Measurements from ENCODE around the gene PLD4. TPM values are rescaled to one million over a fixed set of nuclear protein-coding genes. Genes with fewer than 3 reads are reported as not detected.
"Not testable (repeated sequence)": the region's sequence is repeated elsewhere in the genome, so short reads cannot be mapped to it uniquely, and the experiment has no call there.

Gene PLD4
- total and polyA plus RNA-seq, 4 experiments from 2014 or later, result 0.68 TPM; not detected in 3

DNA sequence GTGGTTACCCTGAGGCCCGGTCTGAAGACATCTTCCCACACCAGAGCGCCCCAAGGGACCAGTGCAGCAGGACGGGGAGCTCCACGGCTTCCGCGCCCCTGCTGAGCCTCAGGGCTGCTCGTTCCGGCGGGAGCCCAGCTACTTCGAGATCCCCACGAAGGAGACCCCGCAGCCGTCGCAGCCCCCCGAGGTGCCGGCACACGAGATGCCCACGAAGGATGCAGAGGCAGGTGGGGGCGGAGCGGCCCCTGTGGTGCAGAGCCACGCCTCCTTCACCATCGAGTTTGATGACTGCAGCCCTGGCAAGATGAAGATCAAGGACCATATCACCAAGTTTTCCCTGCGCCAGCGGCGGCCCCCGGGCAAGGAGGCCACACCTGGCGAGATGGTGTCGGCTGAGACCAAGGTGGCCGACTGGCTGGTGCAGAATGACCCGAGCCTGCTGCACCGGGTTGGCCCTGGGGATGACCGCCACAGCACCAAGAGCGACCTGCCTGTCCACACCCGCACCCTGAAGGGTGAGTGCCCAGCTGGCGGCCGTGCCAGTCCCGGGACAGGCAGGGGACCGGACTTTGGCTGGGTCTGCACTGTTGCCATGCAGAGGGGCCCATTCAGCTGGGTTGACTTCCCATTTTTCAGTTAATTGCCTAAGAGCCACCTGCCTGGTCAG is 41.6 kb upstream of the PLD4 start:
- H3K4me1 Mint-ChIP-seq, result no peaks in the 10 kb centered on the region
- peak in 1 of 5 donors; percentile 12 for DNase-seq
- Histone ChIP-seq H3K27ac (ENCODE audit: low read depth, low read length) (no peak overlapping the region), H3K9me3 (ENCODE audit: control insufficient read depth in 1 of 2, low read length in 2 of 2) (no peaks in the 10 kb centered on the region), H3K4me3 (ENCODE audit: low read length in 2 of 2) (no peak overlapping the region), H3K4me1 (ENCODE audit: insufficient read depth, low read length) (no peaks in the 10 kb centered on the region), H3K27me3 (ENCODE audit: insufficient read depth, low read length) (no peaks in the 10 kb centered on the region), H3K36me3 (ENCODE audit: insufficient read depth, low read length) (no peaks in the 10 kb centered on the region)
- no peak overlapping the region for H3K4me3 Mint-ChIP-seq
- POLR2A ChIA-PET (ENCODE audit: partially characterized antibody), result no interaction called here
- H3K27me3 Mint-ChIP-seq, result no peaks in the 10 kb centered on the region
- no peaks in the 10 kb centered on the region for H3K36me3 Mint-ChIP-seq
- intact Hi-C loops (cut with micrococcal nuclease), result no loop called here
- no peak overlapping the region for H3K27ac Mint-ChIP-seq
- CTCF ChIA-PET (ENCODE audit: partially characterized antibody), result no interaction called here
- no peaks in the 10 kb centered on the region for H3K9me3 Mint-ChIP-seq

DNA sequence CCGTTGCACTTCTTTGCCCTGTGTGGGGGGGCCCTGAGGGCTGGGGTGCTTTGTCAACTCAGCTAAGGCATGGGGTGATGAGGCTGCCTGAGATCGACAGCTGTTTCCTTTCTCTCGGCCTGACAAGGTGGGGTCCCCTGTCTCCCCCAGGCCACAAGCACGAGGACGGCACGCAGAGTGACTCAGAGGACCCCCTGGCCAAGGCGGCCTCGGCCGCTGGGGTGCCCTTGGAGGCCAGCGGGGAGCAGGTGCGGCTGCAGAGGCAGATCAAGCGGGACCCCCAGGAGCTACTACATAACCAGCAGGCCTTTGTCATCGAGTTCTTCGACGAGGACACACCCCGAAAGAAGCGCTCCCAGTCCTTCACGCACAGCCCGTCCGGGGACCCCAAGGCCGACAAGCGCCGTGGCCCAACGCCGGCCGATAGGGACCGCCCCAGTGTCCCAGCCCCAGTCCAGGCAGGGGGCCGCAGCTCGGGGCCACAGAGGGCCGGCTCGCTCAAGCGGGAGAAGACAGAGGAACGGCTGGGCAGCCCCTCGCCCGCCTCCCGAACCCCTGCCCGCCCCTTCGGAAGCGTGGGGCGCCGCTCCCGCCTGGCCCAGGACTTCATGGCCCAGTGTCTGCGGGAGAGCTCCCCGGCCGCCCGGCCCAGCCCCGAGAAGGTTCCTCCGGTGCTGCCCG is 40.9 kb upstream of the PLD4 start:
- Mint-ChIP-seq H3K27ac (no peak overlapping the region), H3K4me3 (no peak overlapping the region), H3K36me3 (no peaks in the 10 kb centered on the region), H3K27me3 (no peaks in the 10 kb centered on the region), H3K4me1 (no peaks in the 10 kb centered on the region), H3K9me3 (no peaks in the 10 kb centered on the region)
- Histone ChIP-seq H3K27ac (ENCODE audit: low read depth, low read length) (no peak overlapping the region), H3K27me3 (ENCODE audit: insufficient read depth, low read length) (no peaks in the 10 kb centered on the region), H3K36me3 (ENCODE audit: insufficient read depth, low read length) (no peaks in the 10 kb centered on the region), H3K9me3 (ENCODE audit: control insufficient read depth in 1 of 2, low read length in 2 of 2) (no peaks in the 10 kb centered on the region), H3K4me1 (ENCODE audit: insufficient read depth, low read length) (no peaks in the 10 kb centered on the region), H3K4me3 (ENCODE audit: low read length in 2 of 2) (no peak overlapping the region)
- intact Hi-C loops (cut with micrococcal nuclease), result no loop called here
- peak in 1 of 5 donors; percentile 8 for DNase-seq
- POLR2A ChIA-PET (ENCODE audit: partially characterized antibody), result no interaction called here
- CTCF ChIA-PET (ENCODE audit: partially characterized antibody), result no interaction called here

- H3K27ac Mint-ChIP-seq; H3K4me1 ChIP-seq (ENCODE audit: insufficient read depth, low read length); H3K27me3 Mint-ChIP-seq; H3K4me1 Mint-ChIP-seq; H3K9me3 ChIP-seq (ENCODE audit: control insufficient read depth in 1 of 2, low read length in 2 of 2); H3K4me3 Mint-ChIP-seq; CTCF ChIA-PET (ENCODE audit: partially characterized antibody); H3K36me3 Mint-ChIP-seq; intact Hi-C loops (cut with micrococcal nuclease); H3K9me3 Mint-ChIP-seq; H3K4me3 ChIP-seq (ENCODE audit: low read length in 2 of 2); H3K36me3 ChIP-seq (ENCODE audit: insufficient read depth, low read length); H3K27ac ChIP-seq (ENCODE audit: low read depth, low read length); POLR2A ChIA-PET (ENCODE audit: partially characterized antibody); H3K27me3 ChIP-seq (ENCODE audit: insufficient read depth, low read length): not testable (repeated sequence)
- peak in 1 of 5 donors; percentile 8 for DNase-seq
Observed at GRCh38 chr14:104884381-104884780, 40.3 kb upstream of the PLD4 start.

DNA sequence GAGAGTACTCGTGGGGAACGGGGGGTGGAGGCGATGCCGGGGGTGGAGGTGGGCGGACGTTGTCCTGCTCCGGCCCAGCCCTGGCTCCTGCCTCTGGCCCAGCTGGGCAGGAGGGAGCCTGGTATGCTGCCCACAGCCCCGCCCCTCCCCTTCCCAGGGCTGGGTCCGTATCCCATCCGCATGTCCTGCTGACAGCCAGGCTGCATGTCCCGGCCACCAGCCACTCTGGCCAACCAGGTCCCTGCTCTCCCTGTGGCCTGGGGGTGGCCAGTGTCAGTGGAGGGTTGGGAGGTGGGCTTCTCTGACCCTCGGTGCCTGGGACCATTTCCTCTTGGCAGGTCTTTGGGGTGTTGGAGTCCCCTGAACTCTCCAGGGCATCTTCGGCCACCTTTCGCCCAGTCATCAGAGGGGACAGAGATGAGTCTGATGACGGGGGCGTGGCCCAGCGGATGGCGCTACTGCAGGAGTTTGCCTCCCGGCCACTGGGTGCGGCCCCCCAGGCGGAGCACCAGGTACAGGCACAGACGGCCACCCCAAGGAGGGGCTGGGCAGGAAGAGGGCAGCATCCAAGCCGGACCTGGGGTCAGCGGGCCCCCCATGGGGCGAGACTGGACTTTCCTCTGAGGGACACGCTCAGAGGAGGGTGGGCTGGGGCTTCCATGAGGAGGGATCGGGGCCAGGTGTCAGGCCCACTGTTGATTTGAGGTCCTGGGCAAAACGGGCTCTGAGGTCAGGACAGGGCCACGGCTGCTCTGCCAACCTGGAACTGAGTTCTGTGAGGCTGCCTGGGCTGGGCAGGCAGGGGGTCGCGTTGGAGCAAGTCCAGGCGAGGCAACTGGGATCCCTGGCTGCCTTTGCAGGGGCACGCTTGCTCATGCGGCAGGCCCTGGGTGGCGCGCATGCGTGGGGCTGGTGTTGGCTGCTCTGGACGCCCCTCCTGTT is 39.4 kb upstream of the PLD4 start:
- no peaks in the 10 kb centered on the region for H3K9me3 Mint-ChIP-seq
- H3K4me3 Mint-ChIP-seq, result no peak overlapping the region
- POLR2A ChIA-PET (ENCODE audit: partially characterized antibody), result no interaction called here
- Histone ChIP-seq H3K9me3 (ENCODE audit: control insufficient read depth in 1 of 2, low read length in 2 of 2) (no peaks in the 10 kb centered on the region), H3K27ac (ENCODE audit: low read depth, low read length) (no peak overlapping the region), H3K36me3 (ENCODE audit: insufficient read depth, low read length) (no peaks in the 10 kb centered on the region), H3K4me1 (ENCODE audit: insufficient read depth, low read length) (no peaks in the 10 kb centered on the region), H3K4me3 (ENCODE audit: low read length in 2 of 2) (no peak overlapping the region), H3K27me3 (ENCODE audit: insufficient read depth, low read length) (no peaks in the 10 kb centered on the region)
- H3K4me1 Mint-ChIP-seq, result no peaks in the 10 kb centered on the region
- CTCF ChIA-PET (ENCODE audit: partially characterized antibody), result no interaction called here
- H3K36me3 Mint-ChIP-seq, result no peaks in the 10 kb centered on the region
- H3K27ac Mint-ChIP-seq, result no peak overlapping the region
- intact Hi-C loops (cut with micrococcal nuclease), result no loop called here
- no peaks in the 10 kb centered on the region for H3K27me3 Mint-ChIP-seq
- DNase-seq, result peak in 1 of 5 donors; percentile 21

GRCh38 chr14:104885973-104886689 is 38.5 kb upstream of the PLD4 start:
- Mint-ChIP-seq H3K4me1 (no peaks in the 10 kb centered on the region), H3K27ac (no peak overlapping the region)

DNA sequence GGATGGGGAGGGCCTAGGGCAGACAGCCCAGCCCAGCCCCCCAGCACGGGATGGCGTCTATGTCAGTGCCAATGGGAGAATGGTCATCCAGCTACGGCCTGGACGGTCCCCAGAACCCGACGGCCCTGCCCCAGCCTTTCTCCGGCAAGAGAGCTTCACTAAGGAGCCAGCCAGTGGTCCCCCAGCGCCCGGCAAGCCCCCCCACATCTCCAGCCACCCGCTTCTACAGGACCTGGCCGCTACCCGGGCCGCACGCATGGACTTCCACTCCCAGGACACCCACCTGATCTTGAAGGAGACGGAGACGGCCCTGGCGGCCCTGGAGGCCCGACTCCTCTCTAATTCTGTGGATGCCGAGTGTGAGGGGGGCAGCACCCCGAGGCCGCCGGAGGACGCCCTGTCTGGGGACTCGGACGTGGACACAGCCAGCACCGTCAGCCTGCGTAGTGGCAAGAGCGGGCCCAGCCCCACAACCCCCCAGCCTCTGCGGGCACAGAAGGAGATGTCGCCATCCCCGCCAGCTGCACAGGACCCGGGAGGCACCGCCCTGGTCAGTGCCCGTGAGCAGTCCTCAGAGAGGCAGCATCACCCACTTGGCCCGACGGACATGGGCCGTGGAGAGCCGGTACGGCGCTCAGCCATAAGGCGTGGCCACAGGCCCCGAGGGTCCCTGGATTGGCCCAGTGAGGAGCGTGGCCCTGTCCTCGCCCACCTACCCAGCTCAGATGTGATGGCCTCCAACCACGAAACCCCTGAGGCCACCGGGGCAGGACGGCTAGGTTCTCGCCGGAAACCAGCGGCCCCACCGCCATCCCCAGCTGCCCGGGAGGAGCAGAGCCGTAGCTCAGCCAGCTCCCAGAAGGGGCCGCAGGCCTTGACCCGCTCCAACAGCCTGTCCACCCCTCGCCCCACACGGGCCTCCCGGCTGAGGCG is 37.7 kb upstream of the PLD4 start:
- Mint-ChIP-seq H3K27ac (no peak overlapping the region), H3K4me3 (no peak overlapping the region), H3K27me3 (no peaks in the 10 kb centered on the region), H3K9me3 (no peaks in the 10 kb centered on the region), H3K36me3 (no peaks in the 10 kb centered on the region), H3K4me1 (no peaks in the 10 kb centered on the region)
- intact Hi-C loops (cut with micrococcal nuclease), result no loop called here
- ChIA-PET CTCF (ENCODE audit: partially characterized antibody) (no interaction called here), POLR2A (ENCODE audit: partially characterized antibody) (no interaction called here)
- H3K4me3 ChIP-seq (ENCODE audit: low read length in 2 of 2), result no peak overlapping the region
- DNase-seq, result peak in 1 of 5 donors; percentile 22
- no peaks in the 10 kb centered on the region for H3K27me3 ChIP-seq (ENCODE audit: insufficient read depth, low read length)
- no peaks in the 10 kb centered on the region for H3K4me1 ChIP-seq (ENCODE audit: insufficient read depth, low read length)
- H3K27ac ChIP-seq (ENCODE audit: low read depth, low read length), result no peak overlapping the region
- H3K9me3 ChIP-seq (ENCODE audit: control insufficient read depth in 1 of 2, low read length in 2 of 2), result no peaks in the 10 kb centered on the region
- no peaks in the 10 kb centered on the region for H3K36me3 ChIP-seq (ENCODE audit: insufficient read depth, low read length)

More at GRCh38 chr14:104885973-104886689, 38.5 kb upstream of the PLD4 start:
- Histone ChIP-seq H3K27ac (ENCODE audit: low read depth, low read length) (no peak overlapping the region), H3K36me3 (ENCODE audit: insufficient read depth, low read length) (no peaks in the 10 kb centered on the region), H3K4me1 (ENCODE audit: insufficient read depth, low read length) (no peaks in the 10 kb centered on the region), H3K4me3 (ENCODE audit: low read length in 2 of 2) (no peak overlapping the region), H3K27me3 (ENCODE audit: insufficient read depth, low read length) (no peaks in the 10 kb centered on the region), H3K9me3 (ENCODE audit: control insufficient read depth in 1 of 2, low read length in 2 of 2) (no peaks in the 10 kb centered on the region)
- H3K27me3 Mint-ChIP-seq, result no peaks in the 10 kb centered on the region
- no peak overlapping the region for H3K4me3 Mint-ChIP-seq
- CTCF ChIA-PET (ENCODE audit: partially characterized antibody), result no interaction called here
- POLR2A ChIA-PET (ENCODE audit: partially characterized antibody), result no interaction called here
- H3K9me3 Mint-ChIP-seq, result no peaks in the 10 kb centered on the region
- DNase-seq, result peak in 1 of 5 donors; percentile 33
- intact Hi-C loops (cut with micrococcal nuclease), result no loop called here
- H3K36me3 Mint-ChIP-seq, result no peaks in the 10 kb centered on the region
